ENCODE data around the gene SCO2.

SCO2 gene

GRCh38 chr22:50489363-50490243 lies 35.8 kb downstream of the SCO2 start:
- H3K36me3 Mint-ChIP-seq (ENCODE audit: low read depth), result no peaks in the 10 kb centered on the region
- no peak overlapping the region for H3K4me3 Mint-ChIP-seq
- H3K4me1 Mint-ChIP-seq (ENCODE audit: low read depth), result peaks cover 6% of the 10 kb centered on the region
- H3K27me3 Mint-ChIP-seq, result no peaks in the 10 kb centered on the region
- no peak overlapping the region for H3K27ac Mint-ChIP-seq
- no peaks in the 10 kb centered on the region for H3K9me3 Mint-ChIP-seq
- DNase-seq, result no peak

GRCh38 chr22:50488886-50489285 lies 36.5 kb downstream of the SCO2 start:
- peaks cover 6% of the 10 kb centered on the region for H3K4me1 Mint-ChIP-seq (ENCODE audit: low read depth)
- H3K4me3 Mint-ChIP-seq, result no peak overlapping the region
- H3K36me3 Mint-ChIP-seq (ENCODE audit: low read depth), result no peaks in the 10 kb centered on the region
- H3K27me3 Mint-ChIP-seq, result no peaks in the 10 kb centered on the region
- no peak overlapping the region for H3K27ac Mint-ChIP-seq
- no peaks in the 10 kb centered on the region for H3K9me3 Mint-ChIP-seq
- DNase-seq, result no peak

- H3K9me3 Mint-ChIP-seq, result no peaks in the 10 kb centered on the region
- no peak overlapping the region for H3K4me3 Mint-ChIP-seq
- no peak overlapping the region for H3K27ac Mint-ChIP-seq
- peaks cover 6% of the 10 kb centered on the region for H3K4me1 Mint-ChIP-seq (ENCODE audit: low read depth)
- H3K27me3 Mint-ChIP-seq, result no peaks in the 10 kb centered on the region
- no peak for DNase-seq
- H3K36me3 Mint-ChIP-seq (ENCODE audit: low read depth), result no peaks in the 10 kb centered on the region
These were observed 37.3 kb downstream of the SCO2 start for GRCh38 chr22:50488006-50488677.

- Mint-ChIP-seq H3K27ac (no peak overlapping the region), H3K4me1 (ENCODE audit: low read depth) (peaks cover 6% of the 10 kb centered on the region), H3K9me3 (no peaks in the 10 kb centered on the region), H3K27me3 (no peaks in the 10 kb centered on the region), H3K4me3 (no peak overlapping the region), H3K36me3 (ENCODE audit: low read depth) (no peaks in the 10 kb centered on the region)
- no peak for DNase-seq
These were observed 38.0 kb downstream of the SCO2 start for GRCh38 chr22:50487290-50488005.

GRCh38 chr22:50486561-50487289 lies 38.7 kb downstream of the SCO2 start, which contains the start of gene MIOX:
Gene MIOX (plus strand): TSS chr22:50486859. CDS start chr22:50486898, 39 bp downstream.
- Mint-ChIP-seq H3K9me3 (no peaks in the 10 kb centered on the region), H3K27ac (no peak within 1 kb of the TSS), H3K4me1 (ENCODE audit: low read depth) (peaks cover 6% of the 10 kb centered on the region), H3K36me3 (ENCODE audit: low read depth) (no peaks in the 10 kb centered on the region), H3K4me3 (no peak within 1 kb of the TSS), H3K27me3 (no peaks in the 10 kb centered on the region)
- DNase-seq, result no peak

- Mint-ChIP-seq H3K27me3 (no peaks in the 10 kb centered on the region), H3K36me3 (ENCODE audit: low read depth) (no peaks in the 10 kb centered on the region), H3K9me3 (no peaks in the 10 kb centered on the region), H3K4me3 (no peak overlapping the region), H3K27ac (no peak overlapping the region), H3K4me1 (ENCODE audit: low read depth) (no peaks in the 10 kb centered on the region)
- no peak for DNase-seq
These were observed 39.9 kb downstream of the SCO2 start for GRCh38 chr22:50485221-50486131.

GRCh38 chr22:50483977-50484853 lies 41.2 kb downstream of the SCO2 start:
- no peak overlapping the region for H3K4me3 Mint-ChIP-seq
- H3K27ac Mint-ChIP-seq, result no peak overlapping the region
- no peaks in the 10 kb centered on the region for H3K9me3 Mint-ChIP-seq
- peaks cover 5% of the 10 kb centered on the region for H3K4me1 Mint-ChIP-seq (ENCODE audit: low read depth)
- H3K36me3 Mint-ChIP-seq (ENCODE audit: low read depth), result no peaks in the 10 kb centered on the region
- no peak for DNase-seq
- peaks cover 6% of the 10 kb centered on the region for H3K27me3 Mint-ChIP-seq

- Mint-ChIP-seq H3K27me3 (peaks cover 6% of the 10 kb centered on the region), H3K4me3 (no peak overlapping the region), H3K36me3 (ENCODE audit: low read depth) (no peaks in the 10 kb centered on the region), H3K9me3 (no peaks in the 10 kb centered on the region), H3K27ac (no peak overlapping the region), H3K4me1 (ENCODE audit: low read depth) (peaks cover 5% of the 10 kb centered on the region)
- no peak for DNase-seq
These were observed 41.8 kb downstream of the SCO2 start for GRCh38 chr22:50483556-50483955.

GRCh38 chr22:50483106-50483505 lies 42.3 kb downstream of the SCO2 start:
- H3K27ac Mint-ChIP-seq, result no peak overlapping the region
- peak overlapping the region; percentile 10 for H3K4me3 Mint-ChIP-seq
- no peaks in the 10 kb centered on the region for H3K36me3 Mint-ChIP-seq (ENCODE audit: low read depth)
- H3K27me3 Mint-ChIP-seq, result peaks cover 6% of the 10 kb centered on the region
- peaks cover 5% of the 10 kb centered on the region for H3K4me1 Mint-ChIP-seq (ENCODE audit: low read depth)
- no peak for DNase-seq
- no peaks in the 10 kb centered on the region for H3K9me3 Mint-ChIP-seq

- Mint-ChIP-seq H3K9me3 (no peaks in the 10 kb centered on the region), H3K27me3 (peaks cover 6% of the 10 kb centered on the region), H3K4me1 (ENCODE audit: low read depth) (peaks cover 5% of the 10 kb centered on the region), H3K27ac (no peak overlapping the region), H3K4me3 (peak overlapping the region; percentile 77), H3K36me3 (ENCODE audit: low read depth) (no peaks in the 10 kb centered on the region)
- DNase-seq, result no peak
These were observed 43.0 kb downstream of the SCO2 start for GRCh38 chr22:50482107-50483074.

GRCh38 chr22:50481440-50482106 lies 43.8 kb downstream of the SCO2 start, which contains the start of gene ADM2:
Gene ADM2 (plus strand): TSS chr22:50481543. CDS start chr22:50481848, 305 bp downstream.
- peaks cover 6% of the 10 kb centered on the region for H3K27me3 Mint-ChIP-seq
- H3K4me1 Mint-ChIP-seq (ENCODE audit: low read depth), result peaks cover 5% of the 10 kb centered on the region
- no peak within 1 kb of the TSS for H3K27ac Mint-ChIP-seq
- H3K4me3 Mint-ChIP-seq, result peak within 1 kb of the TSS; percentile 77
- no peaks in the 10 kb centered on the region for H3K36me3 Mint-ChIP-seq (ENCODE audit: low read depth)
- DNase-seq, result peak; percentile 83
- no peaks in the 10 kb centered on the region for H3K9me3 Mint-ChIP-seq

Measured in activated T-cell treated with anti-CD3 and anti-CD28 coated beads, Interleukin-2, amount 50 U/mL, for 24 hours (primary cell).